EH (cell line): Measurements from ENCODE around the gene GPR151.
"Not testable (repeated sequence)": the region's sequence is repeated elsewhere in the genome, so short reads cannot be mapped to it uniquely, and the experiment has no call there.

Experiments
- DNase-seq: peaks from one replicate; pipeline ENCODE4 v3.0.0-alpha.2; 2015; ENCODE audit warnings: low read depth

The GPR151 gene

DNA sequence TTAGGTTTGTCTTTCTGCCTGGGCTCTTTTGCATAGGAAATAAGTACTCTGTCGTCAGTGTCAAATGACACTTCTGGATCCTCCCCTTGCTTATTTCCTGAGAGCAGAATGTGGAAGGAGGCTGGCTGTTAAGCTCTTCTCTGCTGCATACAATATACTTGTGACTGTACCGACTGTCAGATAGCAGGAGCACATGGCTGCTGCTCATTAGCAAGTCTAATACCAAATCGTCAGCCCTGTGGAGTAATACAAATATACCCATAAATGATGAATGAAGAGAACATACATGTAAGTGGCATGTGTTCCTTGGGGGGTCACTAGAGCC is at the start of gene GPR151:
Gene GPR151, minus strand, starts transcription at position 40 of the 325 bp plus-strand sequence. CDS start 77 bp downstream, outside the sequence.
- DNase-seq = peak; percentile 23

DNA sequence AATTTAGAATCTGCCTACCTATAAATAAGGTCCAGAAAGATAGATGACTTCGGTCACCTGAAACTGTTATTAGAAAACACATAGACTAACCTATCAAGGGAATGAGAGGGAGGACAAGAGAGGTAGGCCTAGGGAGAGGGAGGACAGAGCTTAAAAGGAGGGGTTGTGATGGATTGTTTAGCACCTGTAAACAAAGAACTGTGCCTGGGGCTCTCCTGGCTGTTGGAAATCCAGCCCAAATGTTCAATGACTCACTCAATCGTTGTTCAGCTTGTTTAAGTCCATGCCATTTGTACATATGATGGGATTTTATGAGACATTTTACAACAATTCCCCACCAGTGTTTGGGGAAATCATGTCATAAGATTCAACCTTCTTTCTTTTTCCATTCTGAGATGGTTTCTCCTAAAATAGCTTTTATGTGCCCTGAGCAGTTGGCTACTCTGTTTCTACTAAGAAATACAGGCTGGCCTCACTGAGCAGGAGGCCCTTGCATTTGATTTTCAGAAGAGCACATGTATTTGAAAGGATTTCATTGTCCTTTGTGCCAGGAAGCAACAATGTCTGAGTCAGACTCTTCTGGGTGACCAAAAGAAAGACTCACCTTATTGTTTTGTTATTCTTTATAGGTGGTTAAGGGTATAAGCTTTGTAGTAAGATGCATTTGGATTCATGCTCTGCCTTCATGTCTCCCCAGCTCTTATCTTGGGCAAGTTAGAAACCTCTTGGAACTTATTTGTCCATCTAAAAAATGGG is 48.2 kb upstream of the GPR151 start:
- DNase-seq = peak; percentile 37

DNA sequence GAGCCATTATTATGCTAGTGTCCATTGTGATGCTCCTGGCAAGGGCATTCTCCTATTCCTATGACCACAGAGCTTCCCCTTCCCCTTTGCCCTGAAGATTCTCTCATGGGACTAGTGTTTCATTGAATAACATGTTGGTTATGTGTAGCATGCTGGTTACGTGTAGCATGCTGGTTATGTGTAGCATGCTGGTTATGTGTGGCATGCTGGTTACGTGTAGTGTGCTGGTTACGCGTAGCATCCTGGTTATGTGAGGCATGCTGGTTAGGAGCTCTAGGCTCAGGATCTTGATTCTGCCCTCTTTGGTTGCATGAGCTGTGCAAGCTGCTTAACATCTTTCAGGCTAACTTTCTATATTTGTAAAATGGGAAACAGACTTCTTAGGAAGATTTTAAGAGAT is 46.5 kb upstream of the GPR151 start:
- DNase-seq = no peak

- DNase-seq = peak; percentile 78
Measured at GRCh38 chr5:146561711-146562110, 45.7 kb upstream of the GPR151 start.

GRCh38 chr5:146560205-146560812 is 44.3 kb upstream of the GPR151 start:
- peak; percentile 82 for DNase-seq

GRCh38 chr5:146556884-146557283 is 40.9 kb upstream of the GPR151 start:
- DNase-seq = not testable (repeated sequence)

DNA sequence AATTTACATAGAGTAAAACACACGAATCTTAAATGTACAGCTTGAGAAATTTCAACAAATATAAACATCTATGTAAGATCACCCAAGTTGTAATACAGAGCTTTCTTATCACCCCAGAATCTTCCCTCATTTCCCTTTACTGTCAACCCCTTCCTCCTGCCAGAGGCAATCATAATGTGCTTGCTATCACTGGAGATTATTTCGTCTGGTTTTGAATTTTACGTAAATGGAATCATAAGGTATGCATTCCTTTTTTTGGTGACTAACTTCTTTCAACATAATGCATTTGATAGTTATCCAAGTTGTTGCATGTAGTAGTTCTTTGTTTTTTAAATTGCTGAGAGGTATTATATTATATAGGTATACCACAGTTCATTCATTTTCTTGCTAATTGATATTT is 37.5 kb upstream of the GPR151 start:
- DNase-seq = no peak

GRCh38 chr5:146549615-146550014 is 33.6 kb upstream of the GPR151 start:
- DNase-seq = no peak

GRCh38 chr5:146548781-146549449 is 32.9 kb upstream of the GPR151 start:
- no peak for DNase-seq

DNA sequence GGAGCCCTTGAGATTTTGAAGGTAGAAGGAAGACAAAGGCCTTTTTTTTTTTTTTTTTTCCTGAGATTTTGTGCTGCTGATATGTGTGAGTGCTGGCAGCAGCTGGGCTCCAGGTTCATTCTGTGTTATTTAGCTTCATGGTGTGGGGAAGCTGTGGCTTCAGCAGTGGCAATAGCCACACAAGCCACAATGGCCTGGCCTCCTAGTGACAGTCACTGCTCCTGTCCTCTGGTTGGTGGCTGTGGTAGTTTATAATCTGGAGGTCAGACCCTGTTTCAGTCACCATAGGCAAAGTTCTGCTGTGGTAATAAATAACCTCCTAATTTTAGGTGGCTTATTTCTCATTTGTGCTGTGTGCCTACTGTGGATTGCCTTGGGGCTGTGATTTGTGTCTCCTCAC is 28.2 kb upstream of the GPR151 start:
- DNase-seq = no peak

- DNase-seq = peak; percentile 55
Measured at GRCh38 chr5:146541958-146542849, 26.2 kb upstream of the GPR151 start.

GRCh38 chr5:146540414-146540813 is 24.4 kb upstream of the GPR151 start:
- peak; percentile 46 for DNase-seq

DNA sequence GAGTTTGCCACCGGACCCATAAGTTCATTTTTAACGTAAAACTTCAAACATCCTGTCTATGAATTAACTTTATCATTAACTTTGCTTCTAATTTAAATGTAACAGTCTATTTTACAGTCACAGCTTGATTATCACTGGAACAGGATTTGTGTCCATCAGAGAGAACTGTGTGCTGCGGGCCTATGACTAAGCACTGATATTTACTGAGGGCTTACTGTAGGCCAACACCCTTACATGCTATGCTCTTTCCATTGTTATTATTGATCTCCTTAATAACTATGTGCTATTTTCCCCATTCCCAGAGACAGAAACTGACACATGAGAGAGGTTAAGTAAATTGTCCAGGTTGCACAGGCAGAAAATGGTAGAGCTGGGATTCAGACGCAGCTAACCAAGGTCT is 24.0 kb upstream of the GPR151 start:
- DNase-seq = no peak

DNA sequence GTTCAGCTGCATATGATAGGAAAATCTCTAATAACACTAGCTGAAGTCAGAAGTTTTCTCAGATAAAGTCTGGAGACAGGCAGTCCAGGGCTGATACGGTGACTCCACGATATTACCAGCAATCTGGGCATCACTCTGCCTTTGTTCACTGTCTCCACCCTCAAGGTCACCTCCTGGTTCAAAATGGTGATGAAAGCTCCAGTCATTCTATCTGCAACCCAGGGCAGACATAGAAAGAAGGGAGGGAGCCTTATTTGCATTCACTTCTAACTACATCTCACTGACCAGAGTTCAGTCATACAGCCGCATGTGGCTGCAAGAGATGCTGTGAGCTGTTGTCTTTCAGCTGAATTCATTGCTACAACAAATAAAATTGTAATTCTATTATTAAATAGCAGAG is 22.4 kb upstream of the GPR151 start:
- DNase-seq = no peak

- no peak for DNase-seq
Measured at GRCh38 chr5:146533882-146534281, 17.9 kb upstream of the GPR151 start.

- DNase-seq = peak; percentile 64
Measured at GRCh38 chr5:146533260-146533857, 17.4 kb upstream of the GPR151 start.

DNA sequence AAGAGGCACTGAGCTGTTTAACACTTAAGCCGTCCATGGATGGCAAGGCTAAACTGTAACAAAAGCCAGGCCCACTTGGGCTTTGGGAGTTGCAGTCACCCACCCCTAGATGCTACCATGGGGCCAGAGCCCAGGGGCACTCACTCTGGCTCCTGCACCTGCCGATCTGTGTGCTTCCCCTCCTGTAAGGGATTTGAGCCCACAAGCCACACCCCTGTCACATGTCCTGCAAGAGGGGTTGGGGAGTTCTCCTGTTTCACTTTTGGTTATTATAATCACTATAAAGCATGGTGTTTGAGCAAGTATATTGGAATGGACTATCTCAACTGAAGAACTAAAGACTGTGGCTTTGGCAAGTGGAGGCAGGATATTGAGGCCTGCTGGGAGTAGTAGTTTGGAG is 14.0 kb upstream of the GPR151 start:
- DNase-seq = no peak

DNA sequence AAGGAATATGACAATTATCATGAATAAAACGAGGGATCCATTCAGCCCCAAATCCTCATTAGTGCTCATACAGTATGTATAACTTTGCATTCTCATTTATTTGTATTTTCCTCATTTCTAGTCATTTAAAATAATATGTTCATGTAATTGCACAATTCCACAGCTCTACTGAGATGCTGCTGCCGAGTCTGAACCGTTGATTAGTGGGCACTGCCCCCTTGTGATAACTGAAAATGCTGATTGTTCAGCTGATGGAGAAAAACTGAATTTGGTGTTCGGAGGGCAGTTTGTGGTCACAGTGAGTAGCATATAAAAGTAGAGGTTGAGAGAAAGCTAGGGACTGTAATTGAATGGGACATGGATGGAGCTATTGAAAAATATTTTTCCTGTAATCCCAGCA is 12.2 kb upstream of the GPR151 start:
- DNase-seq = no peak

DNA sequence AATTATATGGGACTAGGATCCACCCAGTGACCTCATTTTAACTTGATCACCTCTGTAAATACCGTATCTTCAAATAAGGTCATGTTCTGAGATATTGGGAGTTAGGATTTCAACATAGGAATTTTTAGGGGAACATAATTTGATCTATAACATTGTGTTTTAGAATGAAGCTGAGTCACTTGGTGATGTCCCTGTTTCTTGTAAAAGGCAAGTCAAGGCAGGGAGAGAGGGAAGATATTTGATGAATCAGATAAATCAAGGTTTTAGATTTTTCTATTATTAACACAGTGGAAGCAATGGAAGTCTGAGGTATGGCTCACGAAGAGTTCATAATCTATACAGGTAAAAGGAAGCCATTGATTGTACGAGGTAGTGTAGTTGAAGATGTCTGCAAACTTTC is 11.8 kb upstream of the GPR151 start:
- DNase-seq = no peak

DNA sequence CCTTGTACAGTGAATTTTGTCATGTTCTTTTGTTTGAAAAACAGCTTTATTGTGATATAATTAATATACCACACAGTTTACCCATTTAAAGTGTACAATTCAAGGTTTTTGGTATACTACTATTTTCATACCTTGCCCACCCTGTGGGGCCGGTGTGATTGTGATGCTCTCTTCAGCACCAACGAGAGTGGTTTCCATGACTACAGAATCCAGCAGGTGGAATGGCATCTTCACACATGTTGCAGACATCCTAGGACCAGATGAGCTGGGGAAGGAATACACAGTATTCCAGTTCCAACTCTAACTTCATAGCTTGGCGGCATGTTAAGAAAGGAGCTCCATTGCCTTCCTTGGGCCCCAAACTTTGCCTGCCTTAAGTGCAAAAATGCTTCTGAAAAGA is 7.7 kb upstream of the GPR151 start:
- no peak for DNase-seq

GRCh38 chr5:146521403-146522106 is 5.6 kb upstream of the GPR151 start:
- DNase-seq = no peak
